ENCODE measurements around the gene PTGER1. TPM values are rescaled to one million over a fixed set of nuclear protein-coding genes. Genes with fewer than 3 reads are reported as not detected.

Gene PTGER1
- total and polyA plus RNA-seq, 4 donors: 0.11 to 0.63 (median 0.54) TPM; not detected in 1

Small RNA genes within 50 kb of the gene (small RNA-seq; reads per million reads assigned to genes)
- gene SNRPGP15 (ENCODE audit: low replicate concordance): not detected

Other genes starting within 250 kb of the PTGER1 start
- 1 to 10 TPM; 7.3 to 7.8 TPM for gene ADGRE5, start 93.9 kb downstream of the PTGER1 start, total RNA-seq
- gene ADGRE5, start 93.9 kb downstream of the PTGER1 start, polyA plus RNA-seq (ENCODE audit: insufficient read length in 2 of 2): 1 to 10 TPM; 3.9 to 6.8 TPM
- gene DDX39A, start 56.0 kb downstream of the PTGER1 start, total RNA-seq: 10 to 100 TPM; 26.3 to 48.7 TPM
- 10 to 100 TPM; 64.1 to 65.0 TPM for gene DDX39A, start 56.0 kb downstream of the PTGER1 start, polyA plus RNA-seq (ENCODE audit: insufficient read length in 2 of 2)
- 10 to 100 TPM; 53.5 to 74.4 TPM for gene PKN1, start 42.0 kb downstream of the PTGER1 start, total RNA-seq
- 100 to 1,000 TPM; 108 to 117 TPM for gene PKN1, start 42.0 kb downstream of the PTGER1 start, polyA plus RNA-seq (ENCODE audit: insufficient read length in 2 of 2)
- 100 to 1,000 TPM in 1 of 2 donors, 10 to 100 TPM in 1; 58.3 to 105 TPM for gene GIPC1, start 20.8 kb upstream of the PTGER1 start, total RNA-seq
- gene GIPC1, start 20.8 kb upstream of the PTGER1 start, polyA plus RNA-seq (ENCODE audit: insufficient read length in 2 of 2): 100 to 1,000 TPM; 123 to 137 TPM
- 10 to 100 TPM; 78.3 to 91.1 TPM for gene DNAJB1, start 43.0 kb upstream of the PTGER1 start, total RNA-seq
- 100 to 1,000 TPM in 1 of 2 donors, 10 to 100 TPM in 1; 85.2 to 102 TPM for gene DNAJB1, start 43.0 kb upstream of the PTGER1 start, polyA plus RNA-seq (ENCODE audit: insufficient read length in 2 of 2)
- gene TECR, start 54.2 kb upstream of the PTGER1 start, total RNA-seq: 10 to 100 TPM; 38.1 to 85.7 TPM
- gene TECR, start 54.2 kb upstream of the PTGER1 start, polyA plus RNA-seq (ENCODE audit: insufficient read length in 2 of 2): 100 to 1,000 TPM; 185 to 210 TPM
- 100 to 1,000 TPM; 152 to 310 TPM for gene NDUFB7, start 96.7 kb upstream of the PTGER1 start, total RNA-seq
- 100 to 1,000 TPM; 143 to 160 TPM for gene NDUFB7, start 96.7 kb upstream of the PTGER1 start, polyA plus RNA-seq (ENCODE audit: insufficient read length in 2 of 2)
- gene CLEC17A, start 107.7 kb upstream of the PTGER1 start, total RNA-seq: under 1 TPM; 0.17 to 0.50 TPM
- under 1 TPM; 0.09 to 0.16 TPM for gene CLEC17A, start 107.7 kb upstream of the PTGER1 start, polyA plus RNA-seq (ENCODE audit: insufficient read length in 2 of 2)
- 1 to 10 TPM in 1 of 2 donors, not detected in 1; 1.1 TPM for gene ADGRE3, start 199.5 kb upstream of the PTGER1 start, total RNA-seq
- gene ADGRE3, start 199.5 kb upstream of the PTGER1 start, polyA plus RNA-seq (ENCODE audit: insufficient read length in 2 of 2): not detected
- gene ZNF333, start 214.7 kb upstream of the PTGER1 start, total RNA-seq: 10 to 100 TPM; 22.8 to 25.5 TPM
- 10 to 100 TPM; 23.9 to 44.0 TPM for gene ZNF333, start 214.7 kb upstream of the PTGER1 start, polyA plus RNA-seq (ENCODE audit: insufficient read length in 2 of 2)

Measured in spinal cord (tissue), 4 donors.